HL-60 (cell line): ENCODE measurements around the gene POU2AF1.

Experiments
- POLR2AphosphoS5 ChIP-seq: IDR thresholded peaks from 2 replicates; pipeline ENCODE4 v1.6.1; 2012; ENCODE audit warnings: low read depth
- TF ChIP-seq, protein P1 (sequence below): IDR thresholded peaks from one replicate; pipeline ENCODE4 v1.5.1; 2011; ENCODE audit warnings: low read length, control low read depth, inconsistent platforms; ENCODE audit not compliant: insufficient read depth

DNA sequence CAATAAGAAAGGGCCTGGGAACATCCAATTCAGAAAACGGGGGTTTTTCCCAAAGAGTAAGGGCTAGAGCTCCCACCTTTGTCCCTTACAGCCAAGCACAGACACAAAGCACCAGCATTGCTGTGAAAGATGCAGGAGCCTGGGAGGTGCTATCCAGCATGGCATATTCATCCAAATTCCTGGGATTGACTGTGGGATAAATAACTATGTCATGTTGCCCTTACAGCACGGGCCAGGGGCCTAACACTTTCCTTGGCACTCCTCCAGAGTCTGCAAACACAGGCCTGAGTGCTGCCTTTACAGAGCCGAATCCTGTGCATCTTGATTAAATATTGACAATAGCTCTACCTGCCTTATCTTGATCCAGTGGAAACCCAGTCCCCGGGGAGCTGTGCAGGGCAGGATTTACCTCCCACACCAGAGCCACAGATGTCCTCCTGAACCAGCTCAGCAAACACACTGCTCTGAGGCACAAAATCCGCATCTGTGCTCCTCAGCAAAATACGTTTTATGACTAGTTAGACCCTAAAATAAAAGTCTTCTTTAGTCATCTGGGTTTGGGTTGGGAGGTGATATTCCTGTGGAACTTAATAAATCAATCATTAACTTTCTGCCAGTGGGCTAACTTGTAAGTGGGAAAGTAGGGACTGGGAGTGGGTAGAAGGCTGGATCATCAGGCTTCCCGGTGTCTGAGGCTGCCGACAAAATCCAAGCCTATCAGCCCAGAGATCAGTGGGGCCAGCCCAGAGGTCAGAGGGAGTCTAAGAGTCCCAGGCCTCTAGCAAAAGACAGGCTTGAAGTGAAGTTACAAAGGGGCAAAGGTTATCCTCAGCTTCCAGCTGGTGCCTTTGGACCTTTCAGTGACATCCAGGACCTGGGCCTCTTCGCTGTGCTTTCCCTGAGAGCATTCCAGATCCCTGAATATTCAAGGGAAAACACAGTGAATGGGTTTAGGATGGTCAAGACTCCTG is 44.3 kb downstream of the POU2AF1 start:
- TF ChIP-seq, protein P1, sequence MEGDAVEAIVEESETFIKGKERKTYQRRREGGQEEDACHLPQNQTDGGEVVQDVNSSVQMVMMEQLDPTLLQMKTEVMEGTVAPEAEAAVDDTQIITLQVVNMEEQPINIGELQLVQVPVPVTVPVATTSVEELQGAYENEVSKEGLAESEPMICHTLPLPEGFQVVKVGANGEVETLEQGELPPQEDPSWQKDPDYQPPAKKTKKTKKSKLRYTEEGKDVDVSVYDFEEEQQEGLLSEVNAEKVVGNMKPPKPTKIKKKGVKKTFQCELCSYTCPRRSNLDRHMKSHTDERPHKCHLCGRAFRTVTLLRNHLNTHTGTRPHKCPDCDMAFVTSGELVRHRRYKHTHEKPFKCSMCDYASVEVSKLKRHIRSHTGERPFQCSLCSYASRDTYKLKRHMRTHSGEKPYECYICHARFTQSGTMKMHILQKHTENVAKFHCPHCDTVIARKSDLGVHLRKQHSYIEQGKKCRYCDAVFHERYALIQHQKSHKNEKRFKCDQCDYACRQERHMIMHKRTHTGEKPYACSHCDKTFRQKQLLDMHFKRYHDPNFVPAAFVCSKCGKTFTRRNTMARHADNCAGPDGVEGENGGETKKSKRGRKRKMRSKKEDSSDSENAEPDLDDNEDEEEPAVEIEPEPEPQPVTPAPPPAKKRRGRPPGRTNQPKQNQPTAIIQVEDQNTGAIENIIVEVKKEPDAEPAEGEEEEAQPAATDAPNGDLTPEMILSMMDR: no peak
- no peak for TF ChIP-seq POLR2AphosphoS5
